Left ventricle myocardium superior (tissue), 1 donor: ENCODE measurements around the gene ISYNA1. TPM values are rescaled to one million over a fixed set of nuclear protein-coding genes. Genes with fewer than 3 reads are reported as not detected.

ENCODE experiments used
- ATAC-seq: fragments of 200-7000 bp; cut with Tn5 transposase; one replicate; pipeline ENCODE4 v1.9.1; 2020; ENCODE audit warnings: mild to moderate bottlenecking, moderate library complexity
- DNase-seq: peaks from one replicate; pipeline ENCODE4 v3.0.0-alpha.2; 2020
- intact Hi-C: fragments of 100-400 bp; cut with micrococcal nuclease; formaldehyde crosslinking; loops from one replicate; pipeline ENCODE4 v1.11.0; 2022
- total RNA-seq: library from RNA; stranded (reverse); fragmentation: NEBNext Ultra II Directional; extraction: Animal tissue kit (Norgen Biotek cat#: 25700); gene quantifications from one replicate; pipeline ENCODE4 v1.2.1, GENCODE V29; 2021
- donor health status: DM: no; HTN: yes; CAD: no; lungs with severe emphysema.

ISYNA1 gene
- total RNA-seq, 1 donor from 2014 or later = 24.4 TPM

DNA sequence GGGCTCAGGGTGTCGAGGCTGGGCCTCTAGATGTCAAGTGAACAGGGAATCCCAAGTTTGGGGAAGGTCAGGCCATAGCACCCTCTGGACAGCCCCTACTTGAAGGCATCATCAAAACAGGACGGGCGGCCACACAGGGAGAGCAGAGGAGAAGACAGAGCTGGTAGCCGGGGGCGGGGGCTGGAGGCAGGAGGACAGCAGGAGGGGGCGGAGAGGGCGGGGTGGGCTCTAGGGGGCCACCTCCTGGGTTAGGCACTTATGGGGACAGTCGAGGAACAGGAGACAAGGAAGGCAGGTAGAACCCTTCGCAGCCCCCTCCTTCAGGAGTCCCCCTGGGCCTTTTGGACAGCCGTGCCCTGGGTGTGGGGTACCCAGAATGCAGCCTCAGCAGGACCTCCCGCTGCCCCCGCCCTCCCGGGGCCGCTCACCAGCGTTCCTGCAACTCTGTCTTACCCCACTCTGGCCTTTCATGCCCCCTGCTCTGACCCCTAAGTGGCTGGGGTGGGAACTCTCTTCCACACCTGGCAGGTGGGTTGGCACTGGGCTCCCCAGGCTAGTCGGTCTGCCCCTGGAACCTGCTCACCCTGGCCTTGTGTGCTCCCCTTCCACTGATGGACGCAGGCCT is 12.9 kb downstream of the ISYNA1 start:
- DNase-seq = peak; percentile 35
- ATAC-seq = no peak
- intact Hi-C loops = no loop called here

DNA sequence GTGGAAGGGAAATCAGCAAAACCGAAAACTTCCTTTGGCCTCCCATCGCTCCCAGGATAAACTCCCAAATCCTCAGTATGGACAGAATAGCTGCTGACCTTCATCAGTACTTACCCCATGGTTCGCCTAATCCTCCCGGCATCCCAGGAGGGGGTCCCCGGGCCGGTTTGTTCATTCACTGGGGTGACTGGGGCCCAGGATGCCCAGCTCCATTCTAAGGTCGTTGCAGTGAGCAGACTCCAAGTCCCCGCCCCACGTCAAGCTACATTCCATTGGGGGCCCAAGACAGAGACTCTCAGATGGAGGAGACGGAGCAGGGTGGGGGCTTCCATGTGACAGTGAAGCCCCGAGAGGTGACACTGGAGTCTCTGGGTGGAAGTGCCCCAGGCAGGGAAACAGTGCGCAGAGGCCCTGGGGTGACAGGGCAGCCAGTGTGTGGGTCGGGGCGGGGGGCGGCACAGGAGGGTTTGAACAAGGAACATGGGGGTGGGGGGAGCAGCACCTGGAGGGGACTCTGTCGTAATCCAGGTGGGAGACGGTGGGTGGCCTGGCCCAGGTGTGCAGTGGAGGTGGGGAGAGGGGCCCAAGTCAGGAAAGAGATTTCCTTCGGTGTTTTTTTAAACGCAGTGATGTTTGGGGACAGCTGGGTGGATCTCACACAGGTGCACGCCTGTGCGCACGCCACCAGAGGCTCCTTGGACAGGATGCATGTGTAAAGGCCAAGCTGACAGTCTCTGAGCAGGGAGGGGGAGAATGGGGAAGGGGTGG is 13.6 kb downstream of the ISYNA1 start:
- ATAC-seq (no peak), DNase-seq (no peak)
- intact Hi-C loops = no loop called here

DNA sequence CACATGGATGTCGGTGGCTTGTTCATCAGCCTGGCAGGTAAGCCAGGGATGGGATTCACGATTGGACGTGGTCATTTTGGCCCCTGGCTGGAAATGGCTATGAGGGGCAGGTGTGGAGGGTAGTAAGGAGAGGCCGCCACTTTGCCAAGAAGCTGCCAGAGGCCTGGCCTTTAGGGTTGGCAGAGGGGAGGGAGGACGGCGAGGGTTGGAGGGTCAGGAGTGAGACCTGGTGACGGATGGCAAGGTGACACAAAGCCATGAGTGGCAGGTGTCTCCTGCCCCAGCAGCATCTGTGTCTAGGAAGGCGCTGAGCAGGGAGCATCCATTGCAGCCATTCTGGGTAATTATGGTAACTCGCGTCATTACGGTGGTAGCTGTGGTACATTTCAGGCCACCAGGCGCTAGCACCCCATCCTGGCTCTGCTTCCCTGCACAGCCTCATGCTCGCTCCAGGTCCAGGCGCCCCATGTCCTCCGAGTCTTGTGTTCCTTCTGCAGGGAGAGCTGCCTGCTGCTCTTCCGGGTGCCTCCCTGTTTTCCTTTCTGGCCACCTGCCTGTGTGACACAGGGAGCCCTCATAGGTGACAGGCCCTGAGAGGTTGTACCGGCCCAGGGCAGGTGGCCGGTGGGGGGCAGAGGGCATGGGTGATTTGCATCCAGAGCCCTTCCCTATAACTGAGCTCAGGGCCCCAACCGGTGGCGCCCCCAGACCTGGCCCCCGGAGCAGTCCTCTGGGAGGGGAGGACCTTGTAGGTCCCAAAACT is 14.5 kb downstream of the ISYNA1 start:
- no peak for ATAC-seq
- intact Hi-C loops = no loop called here
- no peak for DNase-seq

DNA sequence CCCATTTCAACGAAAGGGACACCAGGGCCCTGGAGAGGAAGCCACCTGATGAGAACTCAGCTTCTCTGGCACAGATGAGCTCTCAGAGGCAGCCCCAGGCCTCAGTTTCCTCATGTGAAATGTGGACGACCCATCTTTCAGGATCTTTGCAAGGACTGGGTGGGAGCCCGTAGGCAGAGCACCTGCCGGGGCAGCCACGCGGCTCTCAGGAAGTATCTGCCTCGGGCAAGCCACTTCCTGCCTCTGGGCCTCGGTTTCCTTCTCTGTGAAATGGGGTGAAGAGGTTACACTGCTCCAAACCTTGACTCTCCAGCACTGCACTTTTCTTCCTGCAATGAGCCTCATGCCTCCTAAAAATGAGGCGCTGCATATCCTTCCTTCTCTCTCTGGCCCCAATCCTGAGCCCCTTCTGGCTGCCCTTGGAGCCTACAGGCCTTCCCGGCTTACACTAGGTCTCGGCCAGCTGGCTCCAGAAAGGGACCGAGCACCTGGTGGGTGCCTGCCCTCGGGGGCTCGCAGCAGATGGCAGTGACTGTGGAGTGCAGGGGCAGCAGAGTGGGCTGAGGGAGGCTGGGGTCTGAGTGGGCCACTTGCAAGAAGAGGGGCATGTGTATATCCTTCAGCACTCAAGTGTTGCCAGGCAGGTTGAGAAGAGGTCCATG is 15.3 kb downstream of the ISYNA1 start:
- DNase-seq = no peak
- intact Hi-C loops = no loop called here
- no peak for ATAC-seq

DNA sequence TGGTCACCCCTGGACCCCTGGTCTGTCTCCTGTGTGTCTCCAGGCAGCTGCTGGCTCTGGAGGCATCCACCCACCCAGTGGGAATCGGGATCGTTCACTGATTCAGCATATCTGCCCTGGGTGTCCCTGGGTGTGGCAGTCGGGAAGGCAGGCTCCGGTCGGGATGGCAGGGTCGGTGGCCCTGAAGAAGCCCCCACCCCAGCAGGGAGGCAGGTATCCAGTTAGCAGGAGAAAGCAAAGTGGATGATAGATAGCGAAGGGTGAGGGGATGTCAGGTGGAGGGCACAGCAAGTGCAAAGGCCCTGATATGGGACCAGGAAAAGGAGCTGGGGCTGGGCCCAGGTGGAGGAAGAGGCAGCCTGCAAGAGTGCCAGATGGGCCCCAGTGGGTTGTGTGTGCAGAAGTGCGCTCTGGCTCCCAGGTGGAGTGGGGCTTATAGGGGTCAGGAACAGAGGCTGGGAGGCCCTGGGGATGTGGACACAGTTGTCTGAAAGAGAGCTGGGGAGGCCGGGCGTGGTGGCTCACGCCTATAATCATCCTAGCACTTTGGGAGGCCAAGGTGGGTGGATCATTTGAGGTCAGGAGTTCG is 16.5 kb downstream of the ISYNA1 start:
- DNase-seq (no peak), ATAC-seq (no peak)
- intact Hi-C loops = no loop called here

DNA sequence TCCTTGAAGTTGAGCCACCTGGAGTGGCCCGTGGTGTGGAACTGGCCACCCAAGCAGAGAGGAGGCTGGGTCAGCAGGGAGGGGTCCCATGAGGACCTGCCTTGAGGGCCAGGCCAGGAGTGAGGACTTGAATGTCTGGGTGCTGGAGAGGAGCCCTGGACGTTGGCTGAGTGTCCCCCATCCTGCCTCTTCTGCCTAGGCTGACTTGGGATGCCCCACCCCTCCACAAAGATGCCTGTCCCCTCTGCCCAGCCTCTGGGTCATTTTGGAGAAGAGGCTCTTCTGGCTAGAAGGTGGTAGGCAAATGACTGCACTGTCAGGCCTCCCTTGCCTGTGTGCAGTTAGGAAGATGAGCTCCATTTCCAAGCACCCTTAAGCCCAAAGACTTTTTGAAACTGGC is 17.0 kb downstream of the ISYNA1 start:
- ATAC-seq (no peak), DNase-seq (no peak)
- intact Hi-C loops = no loop called here

DNA sequence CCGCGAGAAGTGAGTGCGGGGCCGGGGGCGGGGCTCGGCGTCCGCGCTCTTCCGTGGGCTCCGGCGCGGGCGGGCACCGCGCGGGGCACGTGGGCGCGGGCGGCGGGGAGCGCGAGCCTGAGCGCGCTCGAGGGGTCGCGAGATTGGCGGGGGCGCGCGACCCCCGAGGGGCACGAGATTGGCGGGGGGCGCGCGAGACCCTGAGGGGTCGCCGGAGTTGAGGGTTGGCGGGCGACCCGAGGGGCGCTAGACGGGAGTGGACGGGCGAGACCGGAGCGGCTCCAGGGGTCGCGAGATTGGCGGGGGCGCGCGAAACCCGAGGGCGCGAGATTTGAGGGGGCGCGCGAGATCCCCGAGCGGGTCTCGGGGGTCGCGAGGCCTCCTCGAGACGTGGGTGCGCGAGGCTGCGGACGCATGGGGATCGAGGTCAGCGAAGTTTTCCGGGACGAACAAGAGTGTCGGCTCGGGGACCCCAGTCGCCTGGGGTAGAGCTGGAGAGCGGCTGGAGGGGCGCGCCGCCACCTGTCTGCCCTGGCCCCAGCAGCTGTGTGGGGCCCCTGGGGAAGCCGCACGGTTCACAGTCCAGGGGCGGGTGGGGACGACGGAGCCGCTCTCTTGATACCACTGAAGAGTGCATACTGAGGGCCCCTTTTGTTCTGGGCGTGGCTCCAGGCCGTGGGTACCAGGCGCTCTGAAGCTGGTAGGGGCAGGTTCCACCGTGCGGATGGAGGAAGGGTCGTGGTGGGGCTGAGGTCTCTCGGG is 18.1 kb downstream of the ISYNA1 start:
- peak; percentile 59 for DNase-seq
- intact Hi-C loops = no loop called here
- no peak for ATAC-seq

DNA sequence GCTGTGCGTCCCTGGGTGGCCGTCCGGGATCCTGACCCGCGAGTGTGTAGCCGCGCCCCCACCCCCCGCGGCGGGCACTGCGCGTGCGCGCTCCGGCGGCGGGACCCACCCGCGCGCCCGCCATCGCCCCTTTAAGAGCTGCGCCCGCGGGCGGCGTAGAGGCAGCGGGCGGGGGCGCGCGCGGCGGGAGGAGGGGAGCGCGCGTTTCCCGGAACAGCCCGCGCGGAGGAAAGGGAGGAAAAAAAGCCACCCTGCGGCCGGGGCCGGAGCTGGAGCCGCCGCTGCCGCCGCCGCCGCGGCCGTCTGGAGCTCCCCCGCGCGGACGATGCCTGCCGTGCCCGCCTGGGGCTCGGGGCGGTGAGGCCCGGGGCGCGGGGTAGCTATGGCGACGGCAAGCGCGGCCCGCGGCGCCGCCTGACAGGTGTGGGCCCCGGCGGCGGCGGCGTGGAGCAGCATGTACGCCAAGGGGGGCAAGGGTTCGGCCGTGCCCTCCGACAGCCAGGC is 18.7 kb downstream of the ISYNA1 start, which contains the start of gene SSBP4:
TSS of gene SSBP4 (plus strand) at position 204 of the 504 bp plus-strand sequence. CDS start at position 455, 251 bp downstream.
- ATAC-seq (peak; percentile 24), DNase-seq (peak; percentile 87)
- intact Hi-C loops = no loop called here

DNA sequence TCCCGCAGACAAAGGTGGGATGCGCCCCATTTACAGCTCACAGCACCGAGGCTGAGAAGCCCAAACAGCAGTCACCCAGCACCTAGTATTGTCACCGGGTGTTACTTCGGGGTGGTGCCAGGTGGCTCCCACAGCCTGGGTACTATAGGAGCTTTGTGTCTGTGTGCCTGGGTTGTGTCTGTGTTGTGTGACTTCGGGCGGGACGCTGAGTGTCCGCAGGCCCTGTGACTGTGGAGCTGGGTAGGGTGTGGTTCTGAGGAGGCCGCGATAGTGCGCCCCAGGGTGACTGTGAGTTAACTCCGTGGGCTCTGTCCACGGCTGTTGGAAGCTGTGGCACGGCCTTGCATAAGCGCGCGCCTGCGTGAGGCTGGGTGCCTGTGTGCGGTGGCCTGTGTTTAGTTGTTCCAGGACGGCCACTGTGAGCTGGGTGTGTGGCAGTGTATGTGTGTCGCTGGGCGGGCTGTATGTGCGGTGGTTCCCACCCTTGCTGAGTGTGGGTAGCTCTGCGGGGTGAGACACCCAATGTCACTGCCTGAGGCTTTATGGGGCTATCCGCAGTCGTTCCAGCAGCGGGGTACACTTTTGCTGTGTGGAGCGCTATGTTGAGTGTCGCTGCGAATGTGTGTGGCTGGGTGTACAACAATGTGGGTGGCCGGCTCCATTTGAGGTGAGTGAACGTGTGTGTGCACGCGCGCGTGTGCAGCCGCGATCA is 19.3 kb downstream of the ISYNA1 start:
- intact Hi-C loops = no loop called here
- DNase-seq (peak; percentile 73), ATAC-seq (peak; percentile 1)

DNA sequence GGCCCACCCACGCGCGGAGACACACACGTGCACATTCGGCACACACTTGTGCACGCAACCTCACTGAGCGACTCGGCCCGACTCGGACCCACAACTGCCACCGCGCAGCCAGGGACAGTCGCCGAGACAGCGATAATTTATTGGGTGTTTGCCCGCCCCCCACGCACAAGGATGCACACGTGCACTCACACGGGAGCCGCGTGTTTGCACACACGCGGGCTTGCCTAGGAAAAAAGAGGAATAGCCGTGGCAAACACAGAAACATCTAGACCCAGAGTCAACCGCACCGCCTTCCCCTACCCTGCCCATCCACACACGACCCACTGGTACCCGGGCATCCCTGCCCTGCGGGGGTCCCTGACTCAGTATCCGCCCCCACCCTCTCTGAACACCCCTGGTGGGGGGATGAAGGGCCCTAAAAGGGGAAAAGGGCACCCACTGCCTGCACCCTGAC is 19.9 kb downstream of the ISYNA1 start:
- no peak for DNase-seq
- intact Hi-C loops = no loop called here
- ATAC-seq = no peak

DNA sequence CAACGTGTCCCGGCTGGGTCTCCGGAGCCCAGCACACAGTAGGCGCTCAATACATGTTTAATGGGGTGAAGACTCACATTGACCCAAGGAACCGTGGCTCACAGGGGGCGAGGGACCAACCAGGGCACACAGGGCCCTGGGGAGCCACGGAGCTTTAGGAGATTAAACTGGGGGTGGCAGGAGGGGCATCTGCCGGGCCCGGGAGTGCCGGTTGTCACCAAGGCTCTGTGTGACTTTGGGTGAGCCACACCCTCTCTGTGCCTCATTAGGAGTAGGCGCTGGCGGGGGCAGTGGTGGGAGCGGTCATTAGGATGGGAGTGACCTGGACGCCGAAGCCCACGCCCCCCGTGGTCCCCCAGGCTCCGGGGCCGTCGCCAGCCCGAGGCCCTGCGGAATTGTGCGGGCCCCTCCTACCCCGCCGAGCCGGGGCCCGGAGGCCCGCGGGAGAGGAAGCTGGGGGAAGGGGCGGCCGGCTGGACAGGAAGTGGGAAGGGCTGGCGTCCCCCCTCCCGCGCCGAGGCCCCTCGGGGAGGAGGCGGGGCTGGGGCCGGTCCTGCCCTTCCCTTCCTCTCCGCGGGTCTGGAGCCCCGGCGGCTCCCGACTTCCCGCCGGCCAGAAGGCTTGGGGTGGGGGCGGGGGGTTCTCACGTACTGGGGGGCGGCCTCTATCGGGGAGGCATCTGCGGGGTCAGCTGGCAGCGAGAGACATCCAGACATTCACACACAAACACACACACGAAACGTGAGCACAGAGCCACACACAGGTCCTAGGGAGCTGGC is 20.5 kb downstream of the ISYNA1 start:
- intact Hi-C loops = no loop called here
- peak; percentile 92 for DNase-seq
- peak; percentile 64 for ATAC-seq

DNA sequence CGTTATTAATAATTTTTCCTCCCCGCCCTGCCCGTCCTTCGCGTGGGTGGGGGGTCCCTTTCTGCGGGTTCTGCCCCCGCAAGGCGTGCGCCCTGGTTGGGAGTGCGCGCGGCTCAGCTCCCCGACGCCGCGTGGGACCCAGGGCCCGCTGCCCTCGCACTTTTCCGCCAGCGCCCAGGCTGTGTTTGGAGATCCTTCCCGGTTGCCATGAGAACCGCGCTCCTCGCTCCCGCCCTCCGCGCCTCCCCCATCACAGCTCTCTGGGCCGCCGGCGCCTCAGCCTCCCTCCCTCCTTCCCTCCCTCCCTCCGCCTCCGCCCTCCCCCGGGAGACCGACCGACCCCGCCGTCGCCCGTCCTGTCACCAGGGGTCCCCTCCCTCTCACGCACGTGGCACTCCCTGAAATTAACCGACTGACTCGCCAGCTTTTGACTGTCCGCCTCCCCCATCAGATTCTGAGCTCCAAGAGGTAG is 21.1 kb downstream of the ISYNA1 start:
- intact Hi-C loops = no loop called here
- DNase-seq (peak; percentile 93), ATAC-seq (peak; percentile 65)

DNA sequence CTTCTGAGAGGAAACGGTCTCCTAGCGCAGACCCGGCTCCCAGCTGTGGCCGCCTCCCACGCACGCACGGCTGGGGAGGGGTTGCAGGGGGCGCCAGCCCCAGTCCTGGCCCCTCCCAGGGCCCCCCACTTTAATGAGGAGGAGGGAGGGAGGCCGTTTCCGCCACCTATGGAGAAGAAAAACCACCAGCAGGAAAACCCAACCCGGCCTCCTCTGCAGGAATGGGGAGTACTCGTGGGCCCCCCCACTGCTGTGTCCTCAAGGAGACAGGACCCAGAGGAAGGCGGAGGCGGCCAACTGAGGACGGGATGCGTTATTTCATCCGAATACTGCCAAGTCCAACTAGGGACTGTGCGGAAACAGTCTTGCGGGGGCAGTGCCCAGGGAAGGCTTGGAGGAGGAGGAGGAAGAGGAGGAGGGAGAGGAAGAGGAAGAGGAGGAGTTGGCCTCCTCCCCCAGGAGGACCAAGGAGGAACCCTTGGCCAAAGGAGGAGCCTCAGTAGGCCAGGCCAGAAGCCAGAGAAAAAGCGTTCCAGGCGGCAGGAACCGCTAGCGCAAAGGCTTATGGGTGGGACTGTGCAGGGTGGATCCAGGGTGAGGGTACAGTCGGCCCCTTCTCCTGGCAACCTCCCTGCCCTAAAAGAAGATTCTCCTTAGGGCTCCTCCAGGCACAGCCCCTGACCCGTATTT is 22.6 kb downstream of the ISYNA1 start:
- peak; percentile 33 for ATAC-seq
- peak; percentile 84 for DNase-seq
- intact Hi-C loops = no loop called here

DNA sequence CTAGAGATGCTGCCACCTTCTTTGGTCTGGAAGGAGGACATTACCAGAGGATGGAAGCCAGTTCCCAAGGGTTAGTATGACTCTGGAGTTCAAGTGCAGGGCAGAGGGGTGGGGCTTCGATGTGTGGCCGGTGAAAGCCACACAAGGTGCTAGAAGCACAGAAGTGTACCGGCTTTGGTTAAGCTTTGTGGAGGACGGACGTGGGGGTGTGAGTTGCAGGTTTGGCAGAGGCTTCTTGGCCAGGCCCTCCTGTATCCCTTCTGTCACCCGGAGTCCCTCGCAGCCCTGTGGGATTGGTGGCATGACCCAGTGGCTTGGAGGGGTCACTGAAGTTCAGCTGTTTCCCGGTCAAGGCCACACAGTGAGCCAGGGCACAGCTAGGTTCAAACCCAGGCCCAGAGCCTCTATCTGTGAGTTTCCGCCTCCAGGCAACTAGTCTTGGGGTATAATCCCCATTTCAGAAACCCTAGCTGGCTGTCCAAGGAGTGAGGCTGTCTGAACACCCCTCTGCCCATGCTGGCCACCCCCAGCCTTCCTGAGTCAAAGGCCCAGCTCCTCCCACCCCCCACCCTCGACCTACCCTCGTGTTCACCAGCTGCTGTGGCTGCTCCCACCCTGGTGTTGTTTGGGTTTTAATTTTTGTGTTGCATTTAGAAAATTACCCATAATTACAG is 23.3 kb downstream of the ISYNA1 start:
- intact Hi-C loops = no loop called here
- DNase-seq (peak; percentile 37), ATAC-seq (no peak)

DNA sequence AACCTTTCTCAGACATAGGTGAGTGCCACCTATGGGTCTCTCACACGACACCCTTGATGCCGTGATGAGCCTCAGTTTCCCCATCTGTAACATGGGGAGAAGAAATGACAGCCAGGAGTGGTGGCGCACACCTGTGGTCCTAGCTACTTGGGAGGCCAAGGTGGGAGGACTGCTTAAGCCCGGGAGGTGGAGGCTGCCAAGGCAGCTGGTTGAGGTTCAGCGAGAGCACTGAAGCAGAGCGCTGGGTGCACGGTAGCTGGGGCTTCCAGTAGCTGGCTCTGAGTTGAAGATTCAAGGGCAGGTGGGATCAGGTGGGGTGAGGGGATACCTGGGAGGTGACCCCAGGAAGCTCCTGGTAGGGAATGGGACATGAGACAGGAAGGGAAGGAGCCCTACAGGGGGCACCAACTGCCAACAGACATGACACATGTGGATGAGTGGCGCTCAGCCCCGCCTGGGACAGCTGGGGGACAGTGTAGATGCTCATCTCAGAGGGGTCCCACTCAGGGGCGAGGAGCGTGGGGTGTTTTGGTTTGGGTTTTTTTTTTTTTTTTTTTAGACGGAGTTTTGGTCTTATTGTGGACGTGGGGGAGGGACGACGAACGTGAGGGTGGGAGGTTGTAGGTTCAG is 25.2 kb downstream of the ISYNA1 start:
- intact Hi-C loops = no loop called here
- DNase-seq (no peak), ATAC-seq (no peak)
